ENCODE measurements around the gene TMC5. TPM values are rescaled to one million over a fixed set of nuclear protein-coding genes. Genes with fewer than 3 reads are reported as not detected.

TMC5 gene
- polyA plus RNA-seq, 3 donors, result not detected

GRCh38 chr16:19468300-19468699 lies 50.6 kb downstream of the TMC5 start:
- TF ChIP-seq CTCF (IDR thresholded peaks at IDR 0.05), result no peak
- H3K27ac ChIP-seq (ENCODE audit: low read depth in 1 of 2, low read length in 2 of 2), result no peak overlapping the region
- Mint-ChIP-seq H3K27me3 (ENCODE audit: low read depth in 3 of 3) (peaks cover 0 to 4% (median 4%) of the 10 kb centered on the region in 3 donors), H3K4me3 (no peak overlapping the region), H3K36me3 (no peaks in the 10 kb centered on the region), H3K9me3 (peaks cover 0 to 8% (median 0%) of the 10 kb centered on the region in 7 donors), H3K4me1 (no peaks in the 10 kb centered on the region), H3K27ac (no peak overlapping the region)
- H3K9ac ChIP-seq (ENCODE audit: insufficient read depth, low read length, poor library complexity, severe bottlenecking), result no peak overlapping the region
- no peaks in the 10 kb centered on the region for H3K27me3 ChIP-seq (ENCODE audit: control insufficient read depth in 2 of 2, insufficient read depth in 2 of 2, low read length in 2 of 2)
- no peaks in the 10 kb centered on the region for H3K4me1 ChIP-seq (ENCODE audit: control insufficient read depth in 1 of 2, insufficient read depth in 2 of 2, low read length in 2 of 2)
- H3K9me3 ChIP-seq (replicated peaks in 1 of 2; ENCODE audit: control insufficient read depth in 1 of 2, insufficient read depth in 1 of 2, low read length in 2 of 2), result no peaks in the 10 kb centered on the region
- H3K36me3 ChIP-seq (replicated peaks in 1 of 2; ENCODE audit: control insufficient read depth in 1 of 2, insufficient read depth in 2 of 2, low read length in 2 of 2), result no peaks in the 10 kb centered on the region
- no peak overlapping the region for H3K4me3 ChIP-seq (replicated peaks in 1 of 3; ENCODE audit: low read depth in 2 of 3, low read length in 3 of 3)
- 100% methylated on average over 1 of the region's 3 CpGs for WGBS (ENCODE audit: insufficient coverage)
- no peaks in the 10 kb centered on the region for H4K20me1 ChIP-seq (ENCODE audit: insufficient read depth, low read length)
- no peak overlapping the region for H3K4me2 ChIP-seq (replicated peaks; ENCODE audit: extremely low read depth, low read length, poor library complexity, severe bottlenecking)
- H2AFZ ChIP-seq (ENCODE audit: insufficient read depth, low read depth, low read length, poor library complexity, severe bottlenecking), result no peak overlapping the region
- H3K79me2 ChIP-seq (ENCODE audit: insufficient read depth, low read length), result no peaks in the 10 kb centered on the region
- intact Hi-C loops (cut with micrococcal nuclease), result no loop called here
- no peak for DNase-seq

GRCh38 chr16:19472482-19472881 lies 54.8 kb downstream of the TMC5 start:
- Histone ChIP-seq H3K9me3 (replicated peaks in 1 of 2; ENCODE audit: control insufficient read depth in 1 of 2, insufficient read depth in 1 of 2, low read length in 2 of 2) (no peaks in the 10 kb centered on the region), H4K20me1 (ENCODE audit: insufficient read depth, low read length) (no peaks in the 10 kb centered on the region), H3K4me3 (replicated peaks in 1 of 3; ENCODE audit: low read depth in 2 of 3, low read length in 3 of 3) (no peak overlapping the region), H3K27ac (ENCODE audit: low read depth in 1 of 2, low read length in 2 of 2) (no peak overlapping the region), H3K36me3 (replicated peaks in 1 of 2; ENCODE audit: control insufficient read depth in 1 of 2, insufficient read depth in 2 of 2, low read length in 2 of 2) (no peaks in the 10 kb centered on the region), H3K79me2 (ENCODE audit: insufficient read depth, low read length) (no peaks in the 10 kb centered on the region), H3K4me1 (ENCODE audit: control insufficient read depth in 1 of 2, insufficient read depth in 2 of 2, low read length in 2 of 2) (no peaks in the 10 kb centered on the region), H2AFZ (ENCODE audit: insufficient read depth, low read depth, low read length, poor library complexity, severe bottlenecking) (no peak overlapping the region), H3K9ac (ENCODE audit: insufficient read depth, low read length, poor library complexity, severe bottlenecking) (no peak overlapping the region), H3K27me3 (ENCODE audit: control insufficient read depth in 2 of 2, insufficient read depth in 2 of 2, low read length in 2 of 2) (no peaks in the 10 kb centered on the region), H3K4me2 (replicated peaks; ENCODE audit: extremely low read depth, low read length, poor library complexity, severe bottlenecking) (no peak overlapping the region)
- Mint-ChIP-seq H3K36me3 (no peaks in the 10 kb centered on the region), H3K4me1 (no peaks in the 10 kb centered on the region), H3K27me3 (ENCODE audit: low read depth in 3 of 3) (peaks cover 0 to 5% (median 3%) of the 10 kb centered on the region in 3 donors), H3K4me3 (no peak overlapping the region), H3K9me3 (peaks cover 0 to 5% (median 0%) of the 10 kb centered on the region in 7 donors), H3K27ac (no peak overlapping the region)
- 83% methylated on average over 2 of the region's 6 CpGs for WGBS (ENCODE audit: insufficient coverage)
- DNase-seq, result no peak
- intact Hi-C loops (cut with micrococcal nuclease), result no loop called here
- no peak for TF ChIP-seq CTCF (IDR thresholded peaks at IDR 0.05)

Data from CD14-positive monocyte (primary cell).